Raji (cell line): ENCODE results near the gene AIFM1.

Experiments
- POLR2A ChIP-seq: IDR thresholded peaks from 2 replicates; pipeline ENCODE4 v1.6.1; 2011; ENCODE audit warnings: low read depth, low read length, control low read depth; ENCODE audit not compliant: insufficient read depth

AIFM1 gene

DNA sequence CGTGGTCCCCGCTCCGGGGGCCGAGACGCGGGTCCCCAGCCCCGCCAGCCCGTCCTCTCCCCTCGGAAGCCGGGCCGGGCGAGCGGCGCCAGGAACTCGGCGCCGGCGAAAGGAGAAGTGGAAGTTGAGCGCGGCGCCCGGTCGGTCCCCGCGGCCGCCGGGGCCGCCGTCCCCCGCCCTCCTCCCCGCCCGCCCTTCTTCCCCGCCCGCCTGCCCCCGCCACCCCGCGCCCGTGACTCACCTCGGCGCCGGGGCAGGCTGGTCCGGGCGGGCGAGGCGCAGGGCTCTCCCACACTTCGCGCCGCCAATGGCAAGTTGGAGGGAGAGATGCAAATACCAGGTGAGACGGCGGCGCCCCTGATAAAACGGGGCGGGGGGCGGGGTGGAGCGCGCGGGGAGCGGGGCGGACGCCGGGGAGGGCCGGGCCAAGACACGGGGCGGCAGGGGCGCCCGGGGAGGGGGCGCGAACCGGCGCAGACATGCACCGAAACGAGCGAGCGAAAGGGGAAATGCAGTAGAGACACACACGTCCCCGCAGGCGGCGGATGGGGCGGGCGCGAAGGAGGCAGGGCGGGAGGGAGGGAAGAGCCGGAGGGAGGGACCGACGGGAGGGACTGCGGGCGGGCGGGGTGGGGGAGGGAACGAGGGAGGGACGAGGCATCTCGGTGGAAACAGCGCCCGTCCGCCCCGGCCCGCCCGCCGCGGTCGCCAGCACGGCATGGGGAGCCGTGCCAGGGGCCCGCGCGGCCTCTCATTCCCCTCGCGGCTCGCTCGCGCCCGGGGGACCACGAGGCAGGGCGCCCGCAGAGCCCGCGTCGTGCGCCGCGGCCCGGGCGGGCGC lies 55.0 kb downstream of the AIFM1 start, which contains the start of gene ELF4:
ELF4 (minus strand) TSS at position 119 of the 841 bp plus-strand sequence. CDS start 29,167 bp downstream, outside the sequence.
- 0 out of 2 replicates have a peak, but pooled peaks have one; percentile 27 for TF ChIP-seq POLR2A

DNA sequence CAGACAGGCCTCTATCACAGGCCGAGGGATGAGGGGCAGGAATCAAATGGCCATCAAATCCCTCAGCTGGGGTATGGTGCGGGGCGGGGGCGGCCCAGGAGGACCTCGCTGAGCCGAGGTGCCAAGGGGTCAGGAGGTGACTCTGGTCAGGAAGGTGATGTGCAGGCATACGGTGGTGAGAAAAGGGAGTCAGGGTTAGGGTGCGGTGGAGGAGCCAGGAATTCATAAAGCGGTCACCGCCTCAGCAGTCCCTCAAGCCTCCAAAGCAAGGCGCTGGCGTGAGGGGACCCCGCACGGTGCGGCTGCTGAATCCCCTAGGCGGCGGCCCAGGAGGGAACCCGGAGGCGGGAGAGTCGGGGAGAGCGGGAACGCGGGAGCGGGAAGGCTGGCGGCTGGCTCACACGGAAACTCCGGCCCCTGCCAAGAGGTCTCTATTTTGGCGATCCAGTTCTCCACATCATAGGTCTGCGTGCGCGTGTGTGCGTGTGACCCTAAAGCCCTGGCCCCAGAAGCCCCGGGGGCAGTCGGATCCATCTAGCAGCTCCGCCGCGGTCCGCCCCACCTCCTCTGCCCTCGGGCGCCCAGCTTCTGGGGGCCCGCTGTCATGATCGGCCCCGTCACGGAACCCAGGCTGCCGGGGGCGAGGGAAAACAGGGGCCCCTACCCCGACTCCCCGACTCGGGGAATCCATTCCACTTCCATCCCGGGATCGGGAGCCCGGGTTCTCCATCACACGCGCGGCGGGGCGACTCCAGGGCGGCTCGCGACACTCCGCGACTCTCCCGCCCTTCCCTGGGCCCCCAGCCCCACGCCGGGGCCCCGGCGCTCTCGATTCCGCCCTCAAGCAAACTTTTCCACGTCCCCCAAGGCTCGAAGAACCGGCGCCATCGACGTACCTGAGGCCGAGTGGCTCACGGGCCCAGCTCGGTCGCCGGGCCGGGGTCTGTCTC lies 55.9 kb downstream of the AIFM1 start:
- no peak for TF ChIP-seq POLR2A

DNA sequence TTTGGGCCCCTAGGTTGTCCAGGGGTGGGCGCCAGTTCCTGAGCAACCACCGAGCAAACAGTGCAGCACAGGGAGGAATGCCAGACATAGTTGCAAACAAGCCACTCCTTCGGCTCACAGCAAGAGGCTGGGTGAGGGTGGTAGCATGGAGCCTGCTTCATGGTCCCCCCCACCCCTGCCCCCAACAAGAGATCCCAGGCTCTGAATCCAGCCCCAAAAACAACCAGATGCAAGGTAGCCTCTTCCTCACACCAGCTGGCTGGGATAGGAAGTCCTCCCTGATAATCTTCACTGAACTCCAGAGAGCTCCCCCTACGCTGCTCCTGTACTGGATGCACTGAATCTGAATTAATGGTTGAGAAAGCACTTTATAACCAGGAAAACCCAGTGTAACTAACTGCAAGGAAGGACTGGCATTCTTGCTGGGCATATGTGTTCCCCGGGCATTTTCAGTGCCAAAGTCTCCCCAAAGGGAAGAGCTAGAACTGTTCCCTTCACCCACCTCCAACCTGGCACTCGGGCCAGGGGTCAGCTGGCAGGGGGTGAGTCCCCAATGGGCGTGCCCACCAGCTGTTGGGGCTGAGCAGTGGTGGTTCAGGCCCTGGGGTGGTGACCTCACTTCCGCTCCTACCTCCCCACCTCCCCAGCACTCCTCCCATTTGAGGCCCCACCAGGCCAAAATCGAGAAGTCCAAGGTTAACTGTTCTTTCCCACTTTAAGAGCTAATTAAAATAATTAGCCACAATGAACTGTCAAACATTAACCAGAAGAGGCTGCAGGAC lies 56.8 kb downstream of the AIFM1 start:
- TF ChIP-seq POLR2A = no peak

DNA sequence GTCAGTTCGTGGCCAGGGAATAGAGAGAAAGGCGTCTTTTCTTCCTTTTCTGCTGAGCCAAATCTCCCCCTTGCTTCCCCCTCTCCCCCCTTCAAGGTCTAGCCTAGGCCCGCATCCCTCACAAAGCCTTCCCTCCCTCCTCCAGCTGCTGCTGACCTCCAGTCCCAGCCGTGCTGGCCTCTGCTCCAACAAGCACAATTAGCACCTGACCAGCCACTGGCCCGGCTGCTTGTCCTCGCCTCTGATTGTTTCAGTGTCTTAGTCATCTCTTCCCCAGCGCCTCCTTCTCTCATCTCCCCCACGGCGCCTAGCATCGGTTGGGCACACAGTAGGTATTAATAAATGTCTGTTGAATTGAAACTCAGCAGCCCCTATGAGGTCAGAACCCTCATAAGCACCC lies 59.6 kb downstream of the AIFM1 start:
- TF ChIP-seq POLR2A = no peak

DNA sequence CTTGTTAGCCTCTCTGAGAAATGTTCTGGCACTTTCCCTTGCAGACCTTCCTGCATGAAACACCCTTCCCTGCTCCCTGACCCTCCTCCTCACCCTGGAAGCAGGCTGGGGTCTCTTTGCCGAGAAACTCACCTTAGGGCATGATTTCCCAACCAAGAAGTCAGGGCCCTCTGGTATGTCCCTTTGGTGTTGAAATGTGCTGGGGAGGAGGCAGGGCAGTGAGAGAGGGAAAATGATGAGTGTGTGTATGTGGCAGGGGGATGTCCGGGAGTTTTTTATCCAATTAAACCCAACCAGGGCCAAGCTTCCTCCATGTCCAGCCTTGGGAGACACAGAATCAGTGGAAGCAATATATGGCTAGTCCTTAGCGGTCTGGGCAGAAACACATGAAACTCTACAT lies 60.4 kb downstream of the AIFM1 start:
- TF ChIP-seq POLR2A = no peak

DNA sequence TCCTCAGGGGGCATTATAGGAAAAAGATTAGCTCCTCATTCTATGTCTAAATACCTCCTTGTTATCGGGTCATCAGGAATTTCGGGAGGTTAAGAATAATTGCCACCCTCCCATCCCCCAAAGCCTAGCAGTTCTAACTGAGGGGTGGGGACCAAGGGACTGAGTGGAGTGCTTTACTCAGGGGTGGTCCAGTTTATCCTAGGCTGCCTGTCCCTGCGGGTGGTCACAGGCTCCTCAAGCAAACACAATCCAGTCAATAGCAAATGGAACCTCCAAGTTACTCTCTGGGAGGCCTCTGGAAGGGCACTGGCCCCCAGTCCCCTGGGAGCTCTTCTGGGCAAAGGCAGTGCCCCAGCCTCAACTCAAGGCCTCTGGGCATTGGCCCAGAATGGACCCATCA lies 62.0 kb downstream of the AIFM1 start:
- TF ChIP-seq POLR2A = no peak

DNA sequence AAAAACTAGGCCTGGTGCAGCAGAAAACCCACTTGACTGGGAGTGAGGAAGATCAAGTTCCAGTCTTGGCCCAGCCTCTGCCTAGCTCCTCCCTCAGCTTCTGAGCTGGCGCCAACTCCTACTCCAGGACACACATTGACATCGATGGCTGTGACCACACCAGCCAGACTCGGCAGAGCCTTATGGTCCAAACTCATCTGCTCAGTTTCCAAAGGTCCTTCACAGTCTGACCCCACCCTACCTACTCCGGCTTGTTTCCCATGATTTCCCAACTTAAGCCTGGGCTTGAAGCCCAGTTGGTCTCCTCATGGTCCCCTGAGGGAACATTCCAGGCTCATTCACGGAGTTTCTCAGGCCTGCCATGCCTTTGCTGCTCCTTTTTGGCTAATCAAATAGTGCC lies 65.5 kb downstream of the AIFM1 start:
- no peak for TF ChIP-seq POLR2A

DNA sequence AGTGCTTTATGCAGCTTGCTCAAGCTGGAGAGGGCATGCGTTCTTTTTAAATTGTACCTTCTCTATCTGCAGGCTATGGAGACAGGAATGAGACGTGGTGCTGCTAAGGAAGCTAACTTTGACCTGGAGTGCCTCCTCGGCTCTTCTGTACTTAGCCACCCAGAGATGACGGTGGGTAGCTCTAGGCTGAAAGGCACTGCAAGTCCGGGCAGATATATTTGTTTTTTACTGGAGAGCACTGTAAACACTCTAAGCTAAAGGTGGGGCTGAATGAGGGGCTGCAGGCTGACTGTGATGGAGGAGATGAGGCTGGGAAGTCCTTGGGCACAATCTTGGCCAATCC lies 67.5 kb downstream of the AIFM1 start:
- TF ChIP-seq POLR2A = no peak

DNA sequence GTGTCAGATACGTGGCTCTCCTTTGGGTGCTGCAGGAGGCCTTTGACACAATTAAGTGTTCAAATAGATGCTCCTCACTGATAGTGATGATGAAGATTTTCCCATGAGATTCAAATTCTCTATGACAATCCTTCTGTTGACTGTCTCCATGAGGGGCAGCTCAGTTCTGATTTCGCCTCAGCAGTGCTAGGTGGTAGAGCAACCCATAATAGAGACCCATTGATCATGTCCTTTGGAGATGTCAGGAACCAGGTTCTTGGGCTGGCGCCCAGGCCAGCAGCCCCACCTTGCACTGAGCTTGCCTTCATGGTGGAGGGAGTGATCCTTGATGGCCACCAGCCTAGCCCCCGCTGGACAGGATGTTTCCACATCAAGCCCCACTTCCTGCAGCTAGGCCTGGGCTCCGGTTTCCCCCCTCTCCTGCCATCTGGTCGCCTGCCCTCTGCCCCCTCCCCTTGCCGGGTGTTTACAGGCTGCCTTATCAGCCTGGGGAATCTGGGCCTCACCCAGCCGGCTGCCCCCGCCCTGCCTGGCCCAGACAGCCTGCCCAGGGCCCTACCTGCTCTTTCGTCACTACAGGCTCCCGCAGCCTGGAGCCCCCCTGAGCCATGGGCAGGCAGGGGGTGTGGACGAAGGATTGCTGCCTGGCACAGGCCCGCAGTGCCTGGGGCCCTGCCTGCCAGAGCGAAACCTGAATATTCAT lies 68.0 kb downstream of the AIFM1 start:
- no peak for TF ChIP-seq POLR2A

DNA sequence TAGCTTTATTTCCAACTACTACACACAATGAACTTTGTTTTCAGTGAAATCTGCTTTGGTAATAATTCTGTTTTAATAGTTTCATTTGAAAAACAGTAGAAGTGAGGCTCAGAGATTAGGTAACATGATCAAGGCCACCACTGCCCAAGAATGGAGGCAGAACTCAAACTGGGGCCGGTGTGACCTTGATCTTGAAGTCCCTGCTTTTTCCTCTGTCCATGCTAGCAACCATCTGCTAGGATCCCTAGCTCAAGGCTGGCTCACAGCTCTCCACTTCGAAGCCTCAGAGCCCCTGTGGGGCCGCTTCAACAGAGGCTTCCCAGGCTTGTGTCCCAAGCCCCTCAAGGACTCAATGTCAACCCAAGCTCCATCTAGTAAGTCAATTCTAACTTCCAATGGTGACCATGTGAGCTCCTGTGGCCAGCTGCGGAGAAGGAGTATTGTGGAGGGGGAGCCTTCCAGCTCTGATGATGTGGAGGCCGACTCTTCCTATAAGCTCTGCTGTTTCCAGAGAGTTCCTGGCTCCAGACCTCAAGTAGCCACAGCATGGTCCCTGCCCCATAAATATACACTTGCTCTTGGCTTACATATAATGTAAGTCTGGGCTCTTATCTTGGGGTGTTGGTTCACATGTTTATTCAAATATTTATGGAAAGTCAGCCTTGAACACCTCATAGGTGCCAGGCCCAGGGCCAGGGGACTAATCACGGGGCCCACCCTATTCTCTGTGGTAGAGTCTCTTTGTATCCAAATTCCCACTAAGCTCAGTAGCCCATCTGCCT lies 70.2 kb downstream of the AIFM1 start:
- TF ChIP-seq POLR2A = no peak

DNA sequence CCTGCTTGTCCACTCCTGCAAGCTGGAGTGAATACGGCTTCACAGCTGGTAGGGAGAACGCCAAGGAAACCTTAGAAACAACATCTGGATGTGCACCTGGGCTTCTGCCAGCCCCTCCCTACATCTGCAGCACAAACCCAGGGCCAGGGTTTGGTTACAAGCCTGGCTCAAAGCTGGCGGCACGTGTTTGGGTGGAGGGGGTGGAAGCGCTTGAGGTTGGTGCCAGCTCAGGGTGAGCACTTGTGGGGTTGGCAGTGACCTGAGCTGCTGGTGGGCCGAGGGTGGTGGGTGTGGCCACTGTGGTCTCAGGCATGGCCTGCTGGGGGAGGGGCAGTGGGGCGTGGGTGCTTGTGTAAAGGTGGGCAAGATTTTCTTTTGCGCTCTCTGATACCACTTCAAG lies 70.9 kb downstream of the AIFM1 start:
- no peak for TF ChIP-seq POLR2A

DNA sequence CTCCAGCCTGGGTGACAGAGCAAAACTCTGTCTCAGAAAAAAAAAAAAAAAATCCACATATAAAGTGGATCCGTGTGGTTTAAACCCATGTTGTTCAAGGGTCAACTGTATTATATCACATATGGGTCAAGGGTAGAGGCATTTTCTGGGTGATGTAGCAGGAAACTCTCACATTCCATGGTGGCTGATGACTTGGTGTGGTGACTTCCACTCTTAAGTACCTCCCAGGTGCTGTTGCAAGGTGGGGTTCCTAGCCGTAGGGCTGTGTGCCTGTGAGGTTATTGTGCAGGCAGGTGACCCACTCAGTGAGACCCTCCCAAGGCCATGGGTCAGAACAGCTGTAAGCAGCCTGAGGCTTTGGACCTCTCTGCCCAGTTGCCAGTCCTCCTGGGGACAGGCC lies 72.4 kb downstream of the AIFM1 start:
- no peak for TF ChIP-seq POLR2A

DNA sequence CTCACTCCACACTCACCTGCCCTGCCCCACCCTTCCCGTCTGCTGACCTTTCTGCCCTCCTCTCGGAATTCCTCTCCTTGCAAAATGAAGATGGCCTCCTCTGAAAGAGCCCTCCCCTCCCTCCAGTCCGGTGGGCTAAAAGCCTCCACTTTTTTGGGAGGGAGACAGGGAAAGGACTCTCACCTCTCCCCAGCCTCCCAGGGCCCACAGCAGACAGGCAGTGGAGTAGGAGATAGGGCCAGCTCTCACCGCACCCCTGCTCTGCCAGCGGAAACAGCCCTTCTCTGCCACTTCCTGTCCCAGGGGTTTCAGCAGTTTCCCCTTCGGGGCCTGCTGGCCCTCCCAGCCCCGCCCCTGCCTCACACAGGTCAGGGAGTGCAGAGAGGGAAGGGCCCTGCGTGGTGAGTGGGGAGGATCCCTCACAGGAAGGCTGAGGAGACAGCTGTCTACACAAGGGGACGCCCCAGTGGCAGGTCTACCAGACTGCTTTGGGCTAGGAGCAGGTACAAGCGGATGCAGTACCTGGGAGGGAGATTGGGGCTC lies 73.6 kb downstream of the AIFM1 start:
- peak; percentile 55 for TF ChIP-seq POLR2A

DNA sequence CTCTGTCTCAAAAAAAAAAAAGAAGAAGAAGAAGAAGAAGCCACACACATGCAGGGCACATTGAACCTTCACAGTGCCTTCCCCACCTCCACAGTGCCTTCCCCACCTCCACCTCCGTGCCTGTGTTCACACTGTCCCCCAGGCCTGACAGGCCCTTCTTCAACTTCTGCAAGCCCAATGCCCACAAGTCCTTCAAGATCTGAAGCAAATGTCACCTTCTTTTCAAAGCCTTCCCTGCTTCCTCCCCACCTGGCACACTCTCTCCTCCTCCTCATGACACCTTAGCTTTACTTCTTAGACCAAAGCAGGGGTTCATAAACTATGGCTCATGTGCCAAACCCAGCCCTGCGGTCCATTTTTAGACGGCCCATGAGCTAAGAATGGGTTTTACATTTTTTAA lies 75.3 kb downstream of the AIFM1 start:
- TF ChIP-seq POLR2A = no peak
